ENCODE data around the gene TCIRG1.

Gene TCIRG1

DNA sequence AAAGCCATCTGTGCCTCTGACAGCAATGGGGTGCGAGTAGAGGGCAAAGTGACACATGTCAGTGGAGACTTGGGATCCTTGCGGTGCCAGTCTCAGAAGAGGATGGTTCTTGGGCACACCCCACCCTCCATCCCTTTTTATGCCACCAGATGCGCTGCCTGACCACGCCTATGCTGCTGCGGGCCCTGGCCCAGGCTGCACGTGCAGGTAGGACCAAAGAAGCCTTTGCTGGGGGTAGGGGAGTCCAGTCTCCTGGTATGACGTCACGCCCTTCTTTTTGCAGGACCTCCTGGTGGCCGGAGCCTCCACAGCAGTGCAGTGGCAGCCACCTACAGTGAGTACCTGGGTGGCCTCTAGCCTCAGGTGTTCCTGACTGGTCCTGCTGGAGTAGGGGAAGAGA lies 6.8 kb upstream of the TCIRG1 start:
- peak overlapping the region; percentile 76 for H3K27ac ChIP-seq (ENCODE audit: poor library complexity, severe bottlenecking)
- ATAC-seq (ENCODE audit: low read depth): no peak
- H3K36me3 ChIP-seq (ENCODE audit: low read depth): peaks cover 31% of the 10 kb centered on the region
- no peak for DNase-seq (ENCODE audit: low spot score)
- H3K27me3 ChIP-seq (ENCODE audit: insufficient read depth, poor library complexity, severe bottlenecking): no peaks in the 10 kb centered on the region
- no peaks in the 10 kb centered on the region for H3K9me3 ChIP-seq (ENCODE audit: severe bottlenecking)
- H3K4me1 ChIP-seq (ENCODE audit: insufficient read depth, poor library complexity, severe bottlenecking): peaks cover 26% of the 10 kb centered on the region
- no peak overlapping the region for H3K4me3 ChIP-seq (ENCODE audit: severe bottlenecking)
- TF ChIP-seq, protein P1, sequence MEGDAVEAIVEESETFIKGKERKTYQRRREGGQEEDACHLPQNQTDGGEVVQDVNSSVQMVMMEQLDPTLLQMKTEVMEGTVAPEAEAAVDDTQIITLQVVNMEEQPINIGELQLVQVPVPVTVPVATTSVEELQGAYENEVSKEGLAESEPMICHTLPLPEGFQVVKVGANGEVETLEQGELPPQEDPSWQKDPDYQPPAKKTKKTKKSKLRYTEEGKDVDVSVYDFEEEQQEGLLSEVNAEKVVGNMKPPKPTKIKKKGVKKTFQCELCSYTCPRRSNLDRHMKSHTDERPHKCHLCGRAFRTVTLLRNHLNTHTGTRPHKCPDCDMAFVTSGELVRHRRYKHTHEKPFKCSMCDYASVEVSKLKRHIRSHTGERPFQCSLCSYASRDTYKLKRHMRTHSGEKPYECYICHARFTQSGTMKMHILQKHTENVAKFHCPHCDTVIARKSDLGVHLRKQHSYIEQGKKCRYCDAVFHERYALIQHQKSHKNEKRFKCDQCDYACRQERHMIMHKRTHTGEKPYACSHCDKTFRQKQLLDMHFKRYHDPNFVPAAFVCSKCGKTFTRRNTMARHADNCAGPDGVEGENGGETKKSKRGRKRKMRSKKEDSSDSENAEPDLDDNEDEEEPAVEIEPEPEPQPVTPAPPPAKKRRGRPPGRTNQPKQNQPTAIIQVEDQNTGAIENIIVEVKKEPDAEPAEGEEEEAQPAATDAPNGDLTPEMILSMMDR (IDR thresholded peaks at IDR 0.05; ENCODE audit: poor library complexity, severe bottlenecking): no peak

DNA sequence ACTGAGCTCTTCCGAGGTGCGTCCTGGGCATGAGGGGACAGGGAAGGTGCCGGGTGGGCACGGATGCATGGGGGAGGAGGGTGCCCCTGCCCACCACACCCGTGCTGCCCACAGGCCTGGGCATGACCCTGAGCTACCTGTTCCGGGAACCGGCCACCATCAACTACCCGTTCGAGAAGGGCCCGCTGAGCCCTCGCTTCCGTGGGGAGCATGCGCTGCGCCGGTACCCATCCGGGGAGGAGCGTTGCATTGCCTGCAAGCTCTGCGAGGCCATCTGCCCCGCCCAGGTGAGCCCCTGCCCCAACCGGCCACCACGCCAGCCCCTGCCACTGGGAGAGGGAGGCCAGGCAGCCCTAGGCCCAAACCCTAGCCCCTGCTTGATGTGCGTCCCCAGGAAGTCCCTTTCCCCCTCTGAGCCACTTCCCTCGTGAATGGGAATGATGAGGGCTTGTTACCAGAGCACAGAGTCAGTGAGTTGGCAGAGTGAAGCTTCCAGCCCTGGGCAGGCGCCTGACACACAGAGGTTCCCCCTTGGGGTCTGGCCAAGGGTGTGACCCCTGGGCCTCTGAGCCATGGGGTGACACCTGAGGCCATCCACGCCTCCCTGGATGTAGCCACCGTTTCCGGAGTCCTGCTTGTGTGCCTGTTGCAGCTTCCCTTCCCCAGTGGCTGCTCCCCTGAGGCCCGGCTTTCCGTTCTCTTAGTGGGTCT lies 5.7 kb upstream of the TCIRG1 start:
- peaks cover 20% of the 10 kb centered on the region for H3K4me1 ChIP-seq (ENCODE audit: insufficient read depth, poor library complexity, severe bottlenecking)
- ATAC-seq (ENCODE audit: low read depth) (no peak), DNase-seq (ENCODE audit: low spot score) (no peak)
- H3K9me3 ChIP-seq (ENCODE audit: severe bottlenecking): no peaks in the 10 kb centered on the region
- TF ChIP-seq, protein P1 (IDR thresholded peaks at IDR 0.05; ENCODE audit: poor library complexity, severe bottlenecking): no peak
- H3K27me3 ChIP-seq (ENCODE audit: insufficient read depth, poor library complexity, severe bottlenecking): no peaks in the 10 kb centered on the region
- H3K36me3 ChIP-seq (ENCODE audit: low read depth): peaks cover 24% of the 10 kb centered on the region
- H3K4me3 ChIP-seq (ENCODE audit: severe bottlenecking): no peak overlapping the region
- no peak overlapping the region for H3K27ac ChIP-seq (ENCODE audit: poor library complexity, severe bottlenecking)

DNA sequence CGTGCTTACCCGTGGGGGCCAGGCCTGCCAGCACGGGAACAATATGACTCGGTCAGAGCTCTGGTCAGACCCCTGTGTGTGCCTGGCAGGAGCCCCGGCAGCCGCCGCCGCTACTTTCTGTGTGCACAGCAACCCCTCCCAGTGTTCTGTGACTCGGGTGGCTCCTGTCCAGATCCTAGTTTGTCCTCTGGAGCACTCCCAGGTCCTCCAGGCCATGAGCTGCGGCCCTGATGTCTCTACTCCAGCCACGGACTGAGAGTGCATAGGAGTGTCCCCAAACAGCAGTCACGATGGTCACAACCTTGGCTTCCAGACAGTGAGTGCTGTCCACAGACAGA lies 5.1 kb upstream of the TCIRG1 start:
- DNase-seq (ENCODE audit: low spot score) (no peak), ATAC-seq (ENCODE audit: low read depth) (no peak)
- H3K4me3 ChIP-seq (ENCODE audit: severe bottlenecking): no peak overlapping the region
- TF ChIP-seq, protein P1 (IDR thresholded peaks at IDR 0.05; ENCODE audit: poor library complexity, severe bottlenecking): no peak
- peaks cover 24% of the 10 kb centered on the region for H3K36me3 ChIP-seq (ENCODE audit: low read depth)
- H3K9me3 ChIP-seq (ENCODE audit: severe bottlenecking): no peaks in the 10 kb centered on the region
- H3K4me1 ChIP-seq (ENCODE audit: insufficient read depth, poor library complexity, severe bottlenecking): peaks cover 15% of the 10 kb centered on the region
- no peak overlapping the region for H3K27ac ChIP-seq (ENCODE audit: poor library complexity, severe bottlenecking)
- H3K27me3 ChIP-seq (ENCODE audit: insufficient read depth, poor library complexity, severe bottlenecking): no peaks in the 10 kb centered on the region

DNA sequence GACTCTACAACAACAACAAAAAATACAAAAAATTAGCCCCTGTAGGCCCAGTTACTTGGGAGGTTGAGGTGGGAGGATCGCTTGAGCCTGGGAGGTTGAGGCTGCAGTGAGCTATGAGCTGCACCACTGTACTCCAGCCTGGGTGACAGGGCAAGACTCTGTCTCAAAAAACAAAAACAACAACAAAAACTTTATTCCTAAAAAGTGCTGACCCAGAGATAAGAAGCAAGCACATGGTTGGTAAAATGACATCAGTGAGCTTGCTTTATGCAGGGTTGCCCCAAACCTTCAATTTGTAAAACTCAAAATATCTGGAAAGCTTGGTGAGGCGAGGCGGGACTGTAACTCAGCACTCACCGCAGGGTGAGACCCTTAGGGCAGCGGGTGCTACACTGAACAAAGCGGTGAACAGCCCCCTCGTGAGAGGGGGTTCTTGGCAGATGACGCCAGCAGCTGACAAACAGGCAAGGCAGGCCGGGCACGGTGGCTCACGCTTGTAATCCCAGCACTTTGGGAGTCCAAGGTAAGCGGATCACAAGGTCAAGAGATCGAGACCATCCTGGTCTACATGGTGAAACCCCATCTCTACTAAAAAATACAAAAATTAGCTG lies 3.5 kb upstream of the TCIRG1 start:
- no peaks in the 10 kb centered on the region for H3K9me3 ChIP-seq (ENCODE audit: severe bottlenecking)

More for the DNA sequence above, 3.5 kb upstream of the TCIRG1 start:
- peaks cover 24% of the 10 kb centered on the region for H3K36me3 ChIP-seq (ENCODE audit: low read depth)
- H3K4me3 ChIP-seq (ENCODE audit: severe bottlenecking): no peak overlapping the region
- TF ChIP-seq, protein P1 (IDR thresholded peaks at IDR 0.05; ENCODE audit: poor library complexity, severe bottlenecking): no peak
- H3K27me3 ChIP-seq (ENCODE audit: insufficient read depth, poor library complexity, severe bottlenecking): no peaks in the 10 kb centered on the region
- ATAC-seq (ENCODE audit: low read depth) (no peak), DNase-seq (ENCODE audit: low spot score) (no peak)
- peaks cover 8% of the 10 kb centered on the region for H3K4me1 ChIP-seq (ENCODE audit: insufficient read depth, poor library complexity, severe bottlenecking)
- H3K27ac ChIP-seq (ENCODE audit: poor library complexity, severe bottlenecking): no peak overlapping the region
